Common myeloid progenitor, CD34-positive (primary cell): ENCODE results near the gene DSC1.

Experiments
- CTCF ChIA-PET: fragments of 350-600 bp; sonication (Branson Sonifier 250); formaldehyde crosslinking; loops from one replicate; lab custom pipeline; 2021; ENCODE audit warnings: antibody characterized with exemption; lab: Charles Lee
- POLR2A ChIA-PET: fragments of 350-600 bp; sonication (Branson Sonifier 250); formaldehyde crosslinking; loops from one replicate; lab custom pipeline; 2021; ENCODE audit warnings: antibody characterized with exemption; lab: Charles Lee
- DNase-seq, 3 donors: peaks; one replicate each; pipeline versions ENCODE4 v3.0.0 to v3.0.0-alpha.2; 2013
- H3K27ac ChIP-seq, 2 experiments: 1 replicate in 1 of 2; 2 replicates in 1 of 2; pipeline ENCODE4 v1.7.0; 2013; ENCODE audit warnings: inconsistent platforms in 2 of 2, low read length in 2 of 2, mild to moderate bottlenecking in 2 of 2, low read depth in 1 of 2, moderate library complexity in 1 of 2; ENCODE audit not compliant: severe bottlenecking in 2 of 2, insufficient read depth in 1 of 2, poor library complexity in 1 of 2
- H3K27me3 ChIP-seq, 5 experiments: replicated peaks in 2 of 5; 1 replicate in 3 of 5; 2 replicates in 2 of 5; pipeline versions ENCODE4 v1.6.1 to v1.7.0; 2013; ENCODE audit warnings: low read length in 4 of 5, mild to moderate bottlenecking in 2 of 5, moderate library complexity in 2 of 5, inconsistent platforms in 1 of 5; ENCODE audit not compliant: insufficient read depth in 5 of 5, control insufficient read depth in 4 of 5
- H3K36me3 ChIP-seq, 4 experiments: 1 replicate in 2 of 4; 2 replicates in 2 of 4; pipeline versions ENCODE4 v1.6.1 to v1.7.0; 2013; ENCODE audit warnings: low read length in 3 of 4, control low read depth in 1 of 4, mild to moderate bottlenecking in 1 of 4; ENCODE audit not compliant: control insufficient read depth in 4 of 4, insufficient read depth in 4 of 4
- H3K4me1 ChIP-seq, 4 experiments: 1 replicate in 3 of 4; 2 replicates in 1 of 4; pipeline versions ENCODE4 v1.6.1 to v1.7.1; 2013; ENCODE audit warnings: low read length in 3 of 4, mild to moderate bottlenecking in 3 of 4, control low read depth in 1 of 4, inconsistent platforms in 1 of 4, moderate library complexity in 1 of 4; ENCODE audit not compliant: control insufficient read depth in 4 of 4, insufficient read depth in 4 of 4; ENCODE audit errors: control extremely low read depth in 1 of 4
- H3K4me3 ChIP-seq, 7 experiments: 1 replicate in 4 of 7; 2 replicates in 3 of 7; pipeline versions ENCODE4 v1.5.1 to v1.7.0; 2013; ENCODE audit warnings: mild to moderate bottlenecking in 7 of 7, low read length in 6 of 7, moderate library complexity in 6 of 7, inconsistent platforms in 2 of 7, low read depth in 2 of 7, control low read depth in 1 of 7; ENCODE audit not compliant: insufficient read depth in 4 of 7, control insufficient read depth in 1 of 7; ENCODE audit errors: extremely low read depth in 1 of 7
- H3K9me3 ChIP-seq, 5 experiments: 1 replicate in 4 of 5; 2 replicates in 1 of 5; pipeline versions ENCODE4 v1.6.1 to v1.7.1; 2013; ENCODE audit warnings: low read length in 4 of 5, mild to moderate bottlenecking in 2 of 5, inconsistent platforms in 1 of 5, low read depth in 1 of 5, moderate library complexity in 1 of 5; ENCODE audit not compliant: control insufficient read depth in 4 of 5, insufficient read depth in 2 of 5; ENCODE audit errors: control extremely low read depth in 1 of 5
- WGBS: methylation state at CpG from one replicate; pipeline ENCODE4 v1.1.5; 2013; ENCODE audit not compliant: insufficient coverage; 5-methylcytosine and 5-hydroxymethylcytosine counted together

Gene DSC1

DNA sequence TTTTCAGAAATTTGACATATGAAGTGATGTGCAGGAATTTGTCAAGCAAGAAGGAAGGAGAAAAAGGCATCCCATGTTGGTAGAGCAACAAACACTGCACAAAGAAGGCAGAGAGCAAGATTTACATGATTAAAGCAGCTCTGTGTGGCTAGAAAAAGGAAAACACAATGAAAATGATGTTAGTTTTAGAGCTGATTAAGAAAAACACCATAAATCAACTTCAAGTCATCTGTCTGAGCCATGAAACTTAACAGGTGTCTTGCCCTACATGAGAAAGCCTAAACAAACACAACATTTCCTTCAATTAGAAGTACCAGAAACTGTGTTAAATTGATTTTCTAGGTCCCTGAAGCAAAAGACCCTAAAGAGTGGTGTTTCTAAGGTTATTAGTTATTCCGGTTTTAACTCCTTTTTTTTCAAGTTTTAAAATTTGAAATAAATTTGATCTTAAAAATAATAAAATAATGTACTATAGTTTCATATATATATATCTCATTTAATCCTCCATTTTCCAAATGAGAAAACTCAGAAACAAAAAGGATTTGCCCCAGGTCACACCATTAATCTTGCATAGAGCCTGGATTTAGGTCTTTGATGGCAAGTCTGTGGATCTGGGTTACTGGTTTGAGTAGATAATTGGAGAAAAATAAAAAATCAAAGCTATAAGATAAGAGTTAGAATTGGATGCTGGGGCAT lies 8.6 kb upstream of the DSC1 start:
- H3K27me3 ChIP-seq, result no peaks in the 10 kb centered on the region
- ChIA-PET CTCF (interaction anchor here (0.6 kb wide), 1 partner anchor 81 kb away, joined by 3 read pairs; no protein-coding TSS in a partner anchor), POLR2A (no interaction called here)
- H3K9me3 ChIP-seq, result no peaks in the 10 kb centered on the region
- no CpG with 5 or more reads among the region's 1 CpG for WGBS
- H3K27ac ChIP-seq, result no peak overlapping the region
- H3K4me1 ChIP-seq, result no peaks in the 10 kb centered on the region
- no peak overlapping the region for H3K4me3 ChIP-seq
- no peaks in the 10 kb centered on the region for H3K36me3 ChIP-seq
- DNase-seq, result no peak

DNA sequence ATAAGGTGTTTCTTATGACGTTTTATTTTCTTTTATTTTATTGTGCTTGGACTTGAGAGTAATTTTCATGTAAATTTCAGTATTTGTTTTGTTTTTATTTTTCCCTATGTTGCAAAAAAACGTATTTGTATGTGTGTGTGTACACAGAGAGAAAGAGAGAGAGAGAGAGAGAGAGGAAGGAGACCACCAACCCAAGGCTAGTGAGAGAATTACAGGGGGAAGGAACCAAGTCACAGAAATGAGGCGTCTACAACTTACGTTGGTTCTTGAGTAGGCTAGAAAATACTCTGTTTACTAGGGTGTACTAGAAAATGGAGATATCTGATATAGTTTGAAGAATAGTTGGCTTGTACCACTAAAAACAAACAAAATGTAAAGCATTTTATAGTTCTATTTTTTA lies 7.7 kb upstream of the DSC1 start:
- Histone ChIP-seq H3K4me3 (no peak overlapping the region), H3K27me3 (no peaks in the 10 kb centered on the region), H3K36me3 (no peaks in the 10 kb centered on the region), H3K4me1 (no peaks in the 10 kb centered on the region), H3K27ac (no peak overlapping the region), H3K9me3 (no peaks in the 10 kb centered on the region)
- DNase-seq, result no peak
- 98% methylated on average over 4 of the region's 4 CpGs for WGBS
- CTCF ChIA-PET, result no interaction called here
- POLR2A ChIA-PET, result no interaction called here

- WGBS, result 100% methylated on average over 2 of the region's 5 CpGs
- Histone ChIP-seq H3K4me3 (no peak overlapping the region), H3K4me1 (no peaks in the 10 kb centered on the region), H3K27ac (no peak overlapping the region), H3K27me3 (no peaks in the 10 kb centered on the region), H3K36me3 (no peaks in the 10 kb centered on the region), H3K9me3 (peaks cover 0 to 2% (median 0%) of the 10 kb centered on the region in 5 experiments)
- CTCF ChIA-PET, result interaction anchor here (0.8 kb wide), 1 partner anchor 22 kb away, joined by 4 read pairs; no protein-coding TSS in a partner anchor
- no peak for DNase-seq
- POLR2A ChIA-PET, result no interaction called here
These were observed 250 bp downstream of the DSC1 start for GRCh38 chr18:31162419-31162793.

- POLR2A ChIA-PET, result no interaction called here
- Histone ChIP-seq H3K9me3 (peaks cover 0 to 2% (median 0%) of the 10 kb centered on the region in 5 experiments), H3K4me3 (no peak overlapping the region), H3K27me3 (no peaks in the 10 kb centered on the region), H3K36me3 (no peaks in the 10 kb centered on the region), H3K27ac (no peak overlapping the region), H3K4me1 (no peaks in the 10 kb centered on the region)
- DNase-seq, result no peak
- 100% methylated on average over 1 of the region's 2 CpGs for WGBS
- CTCF ChIA-PET, result interaction anchor here (0.8 kb wide), 1 partner anchor 22 kb away, joined by 4 read pairs; no protein-coding TSS in a partner anchor
These were observed 768 bp downstream of the DSC1 start for GRCh38 chr18:31161757-31162418.

GRCh38 chr18:31156821-31157763 lies 5.6 kb downstream of the DSC1 start:
- no peaks in the 10 kb centered on the region for H3K36me3 ChIP-seq
- no peaks in the 10 kb centered on the region for H3K4me1 ChIP-seq
- no peaks in the 10 kb centered on the region for H3K27me3 ChIP-seq
- no peaks in the 10 kb centered on the region for H3K9me3 ChIP-seq
- H3K4me3 ChIP-seq, result no peak overlapping the region
- CTCF ChIA-PET, result no interaction called here
- no peak for DNase-seq
- 98% methylated on average over 9 of the region's 13 CpGs for WGBS
- H3K27ac ChIP-seq, result no peak overlapping the region
- POLR2A ChIA-PET, result no interaction called here

DNA sequence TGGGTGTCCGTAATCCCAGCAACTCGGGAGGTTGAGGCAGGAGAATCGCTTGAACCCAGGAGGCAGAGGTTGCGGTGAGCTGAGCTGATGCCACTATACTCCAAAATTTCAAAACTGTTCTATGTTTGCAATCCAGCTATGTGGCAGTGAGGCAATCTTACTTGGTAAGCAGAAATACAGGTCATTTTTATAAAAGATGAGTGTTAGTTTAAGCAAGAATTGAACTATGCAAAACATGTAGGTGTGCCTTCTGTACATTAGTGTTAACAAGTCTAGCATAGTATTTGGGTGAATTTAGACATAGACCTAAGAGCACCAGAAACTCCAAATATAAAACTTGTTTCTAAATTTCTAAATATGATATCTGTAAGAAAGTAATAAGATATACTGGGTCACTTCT lies 7.2 kb downstream of the DSC1 start:
- H3K9me3 ChIP-seq, result no peaks in the 10 kb centered on the region
- H3K36me3 ChIP-seq, result no peaks in the 10 kb centered on the region
- POLR2A ChIA-PET, result no interaction called here
- no peaks in the 10 kb centered on the region for H3K4me1 ChIP-seq
- 100% methylated on average over 3 of the region's 4 CpGs for WGBS
- no peak for DNase-seq
- no peak overlapping the region for H3K4me3 ChIP-seq
- no peak overlapping the region for H3K27ac ChIP-seq
- CTCF ChIA-PET, result no interaction called here
- no peaks in the 10 kb centered on the region for H3K27me3 ChIP-seq
